GM12892 (cell line): Measurements from ENCODE around the gene MAPKAPK5.
"Not testable (repeated sequence)": the region's sequence is repeated elsewhere in the genome, so short reads cannot be mapped to it uniquely, and the experiment has no call there.

Source experiments
- POLR2A ChIP-seq: IDR thresholded peaks from 2 replicates; pipeline ENCODE4 v1.6.1; 2011; ENCODE audit warnings: low read depth, low read length, control low read depth
- POLR2AphosphoS5 ChIP-seq: IDR thresholded peaks from 2 replicates; pipeline ENCODE4 v1.6.1; 2011; ENCODE audit warnings: low read depth, low read length, control low read depth

GRCh38 chr12:111824312-111824711 lies 17.7 kb upstream of the MAPKAPK5 start:
- TF ChIP-seq POLR2A, POLR2AphosphoS5: not testable (repeated sequence)
